ENCODE data around the gene C2.

GRCh38 chr6:31968326-31968725 lies 40.8 kb downstream of the C2 start:
- TF ChIP-seq POLR2A (IDR thresholded peaks at IDR 0.05): no peak
- TF ChIP-seq, protein P1, sequence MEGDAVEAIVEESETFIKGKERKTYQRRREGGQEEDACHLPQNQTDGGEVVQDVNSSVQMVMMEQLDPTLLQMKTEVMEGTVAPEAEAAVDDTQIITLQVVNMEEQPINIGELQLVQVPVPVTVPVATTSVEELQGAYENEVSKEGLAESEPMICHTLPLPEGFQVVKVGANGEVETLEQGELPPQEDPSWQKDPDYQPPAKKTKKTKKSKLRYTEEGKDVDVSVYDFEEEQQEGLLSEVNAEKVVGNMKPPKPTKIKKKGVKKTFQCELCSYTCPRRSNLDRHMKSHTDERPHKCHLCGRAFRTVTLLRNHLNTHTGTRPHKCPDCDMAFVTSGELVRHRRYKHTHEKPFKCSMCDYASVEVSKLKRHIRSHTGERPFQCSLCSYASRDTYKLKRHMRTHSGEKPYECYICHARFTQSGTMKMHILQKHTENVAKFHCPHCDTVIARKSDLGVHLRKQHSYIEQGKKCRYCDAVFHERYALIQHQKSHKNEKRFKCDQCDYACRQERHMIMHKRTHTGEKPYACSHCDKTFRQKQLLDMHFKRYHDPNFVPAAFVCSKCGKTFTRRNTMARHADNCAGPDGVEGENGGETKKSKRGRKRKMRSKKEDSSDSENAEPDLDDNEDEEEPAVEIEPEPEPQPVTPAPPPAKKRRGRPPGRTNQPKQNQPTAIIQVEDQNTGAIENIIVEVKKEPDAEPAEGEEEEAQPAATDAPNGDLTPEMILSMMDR (IDR thresholded peaks at IDR 0.05 in 8 of 11, conservative IDR thresholded peaks at IDR 0.05 in 3 of 11): no peak
- TF ChIP-seq POLR2AphosphoS5 (IDR thresholded peaks at IDR 0.05): peak in 1 of 3 donors; percentile 14
